GM12874 (cell line): ENCODE data around the gene BABAM1.

Experiments
- TF ChIP-seq, protein P1 (sequence below): IDR thresholded peaks from 2 replicates; pipeline ENCODE4 v1.5.1; 2011; ENCODE audit warnings: low read depth, mild to moderate bottlenecking, control low read depth, low read length, moderate library complexity; ENCODE audit not compliant: insufficient read depth

BABAM1 gene

DNA sequence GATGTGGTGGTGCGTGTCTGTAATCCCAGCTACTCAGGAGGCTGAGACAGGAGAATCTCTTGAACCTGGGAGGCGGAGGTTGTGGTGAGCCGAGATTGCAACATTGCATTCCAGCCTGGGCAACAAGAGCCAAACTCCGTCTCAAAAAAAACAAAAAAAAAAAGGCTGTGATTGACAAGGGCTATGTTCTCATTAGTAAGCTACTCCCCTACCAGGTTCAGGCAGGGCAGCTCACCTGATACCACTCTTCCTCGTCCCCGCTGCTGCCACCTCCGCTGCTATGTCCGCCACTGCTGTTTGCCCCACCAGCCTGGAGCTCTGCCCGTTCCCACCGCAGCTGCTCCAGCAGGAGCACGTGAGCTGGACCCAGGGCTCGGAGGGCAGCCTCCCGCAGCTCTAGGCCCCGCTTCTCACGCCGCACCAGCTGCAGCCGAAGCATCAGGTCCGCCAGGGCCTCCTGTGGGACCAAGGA, 12.1 kb upstream of the BABAM1 start:
- TF ChIP-seq, protein P1, sequence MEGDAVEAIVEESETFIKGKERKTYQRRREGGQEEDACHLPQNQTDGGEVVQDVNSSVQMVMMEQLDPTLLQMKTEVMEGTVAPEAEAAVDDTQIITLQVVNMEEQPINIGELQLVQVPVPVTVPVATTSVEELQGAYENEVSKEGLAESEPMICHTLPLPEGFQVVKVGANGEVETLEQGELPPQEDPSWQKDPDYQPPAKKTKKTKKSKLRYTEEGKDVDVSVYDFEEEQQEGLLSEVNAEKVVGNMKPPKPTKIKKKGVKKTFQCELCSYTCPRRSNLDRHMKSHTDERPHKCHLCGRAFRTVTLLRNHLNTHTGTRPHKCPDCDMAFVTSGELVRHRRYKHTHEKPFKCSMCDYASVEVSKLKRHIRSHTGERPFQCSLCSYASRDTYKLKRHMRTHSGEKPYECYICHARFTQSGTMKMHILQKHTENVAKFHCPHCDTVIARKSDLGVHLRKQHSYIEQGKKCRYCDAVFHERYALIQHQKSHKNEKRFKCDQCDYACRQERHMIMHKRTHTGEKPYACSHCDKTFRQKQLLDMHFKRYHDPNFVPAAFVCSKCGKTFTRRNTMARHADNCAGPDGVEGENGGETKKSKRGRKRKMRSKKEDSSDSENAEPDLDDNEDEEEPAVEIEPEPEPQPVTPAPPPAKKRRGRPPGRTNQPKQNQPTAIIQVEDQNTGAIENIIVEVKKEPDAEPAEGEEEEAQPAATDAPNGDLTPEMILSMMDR = no peak

DNA sequence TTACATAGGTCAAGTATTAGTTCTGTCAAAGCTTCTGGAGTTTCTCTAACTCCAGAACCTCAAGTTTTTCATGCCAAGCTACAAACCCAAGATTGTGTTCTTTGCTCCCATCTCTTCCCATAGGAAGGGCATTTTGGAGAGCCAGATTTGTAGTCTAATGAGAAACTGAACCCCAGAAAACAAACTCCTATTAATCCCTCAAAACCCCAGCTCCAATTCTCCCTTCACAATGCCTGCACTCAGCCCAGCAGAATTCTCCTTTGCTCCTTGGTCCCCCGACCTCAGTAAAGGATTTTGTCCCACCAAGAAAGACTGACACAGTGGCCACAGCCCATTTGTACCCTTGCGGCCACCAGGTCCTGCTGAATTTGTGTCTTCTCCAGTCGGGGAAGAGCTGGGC, 11.1 kb upstream of the BABAM1 start:
- TF ChIP-seq, protein P1 = no peak

DNA sequence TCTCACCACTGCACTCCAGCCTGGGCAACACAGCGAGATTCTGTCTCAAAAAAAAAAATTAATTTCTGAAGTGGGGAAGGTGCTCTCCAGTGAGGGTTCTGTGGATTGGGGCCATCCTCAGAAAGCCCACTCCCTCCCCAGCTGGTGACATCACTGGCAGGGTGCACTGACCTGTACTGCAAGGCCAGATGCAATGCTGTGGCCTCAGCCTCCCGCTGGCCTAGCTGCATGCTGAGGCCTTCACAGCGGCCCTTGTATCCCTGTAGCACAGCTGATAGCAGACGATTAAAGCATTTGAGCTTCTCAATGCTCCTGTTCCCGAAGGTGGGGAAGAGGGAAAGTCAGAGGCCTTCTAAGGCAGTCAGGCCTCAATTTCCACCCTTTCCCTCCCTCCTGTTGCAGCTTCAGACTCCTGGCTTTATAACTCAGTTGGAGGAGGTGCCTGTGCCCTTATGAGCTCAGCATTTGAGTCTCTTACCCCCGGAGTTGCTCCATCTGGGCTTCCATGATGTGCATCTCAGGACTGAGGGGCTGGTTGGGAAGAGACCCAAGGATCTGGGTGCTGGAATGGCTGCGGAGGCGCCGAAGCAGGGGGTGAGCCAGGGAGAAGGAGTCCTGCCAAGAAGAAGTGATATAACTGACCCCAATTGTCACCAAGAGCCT, 8.0 kb upstream of the BABAM1 start:
- TF ChIP-seq, protein P1 = no peak

DNA sequence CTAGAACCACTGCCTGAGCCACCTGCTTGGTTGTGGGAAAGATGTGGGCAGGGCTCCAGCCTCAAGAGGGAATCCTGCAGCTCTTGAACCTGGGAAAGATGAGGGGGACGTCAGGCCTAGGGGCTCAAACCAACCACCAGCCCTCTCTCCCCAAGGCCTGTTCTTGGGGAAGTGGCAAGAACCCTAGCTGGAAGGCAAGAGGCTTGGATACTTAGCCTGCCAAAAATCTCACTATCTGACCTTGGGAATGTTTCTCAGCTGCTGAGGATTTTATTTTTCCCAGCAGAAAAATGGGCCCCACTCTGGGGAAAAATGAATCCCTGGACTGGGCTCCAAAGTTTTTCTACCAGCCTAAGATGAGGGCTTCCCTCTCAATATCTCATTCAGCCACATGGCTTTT, 7.3 kb upstream of the BABAM1 start:
- TF ChIP-seq, protein P1 = no peak

DNA sequence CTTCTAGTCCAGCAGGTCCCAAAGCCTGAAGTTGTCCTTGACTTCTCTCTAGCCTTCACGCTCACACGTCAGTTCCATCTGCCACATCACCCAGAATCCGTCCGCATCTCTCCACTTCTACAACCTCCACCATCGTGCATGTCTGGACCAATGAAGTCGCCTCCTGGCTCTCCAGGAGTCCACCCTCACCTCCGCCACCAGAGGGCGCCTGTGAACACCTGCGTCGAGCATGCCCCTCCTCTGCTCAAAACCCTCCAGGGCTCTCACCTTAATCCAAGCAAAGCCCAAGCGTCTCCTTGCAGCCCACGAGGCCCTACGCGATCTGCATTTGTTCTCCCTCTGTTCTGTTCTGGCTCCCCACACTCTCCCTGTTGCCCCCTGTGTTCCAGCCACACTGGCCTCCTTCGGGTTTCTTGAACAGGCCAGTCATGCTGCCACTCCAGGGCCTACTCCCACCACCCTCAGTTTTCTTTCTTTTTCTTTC, 6.4 kb upstream of the BABAM1 start:
- TF ChIP-seq, protein P1 = peak; percentile 98

DNA sequence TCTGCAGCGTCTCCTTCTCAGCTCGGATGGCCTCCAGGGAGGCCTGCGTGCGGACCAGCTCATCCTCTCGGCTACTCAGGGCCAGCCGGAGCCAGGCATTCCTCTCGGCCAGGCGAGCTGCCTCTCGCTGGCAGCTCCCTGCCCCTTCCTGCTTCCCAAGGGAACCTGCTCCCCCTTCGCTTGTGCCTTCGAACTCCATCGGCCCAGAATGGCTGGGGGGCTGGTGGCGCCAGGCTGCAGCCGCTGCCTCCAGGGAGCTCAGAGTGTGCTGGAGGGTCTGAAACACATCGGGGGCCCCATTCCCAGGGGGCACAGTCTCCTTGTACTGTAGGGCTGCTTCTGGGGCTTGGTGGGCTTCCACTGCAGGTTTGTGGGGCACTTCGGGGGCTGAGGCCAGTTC, 4.7 kb upstream of the BABAM1 start:
- TF ChIP-seq, protein P1 = no peak

DNA sequence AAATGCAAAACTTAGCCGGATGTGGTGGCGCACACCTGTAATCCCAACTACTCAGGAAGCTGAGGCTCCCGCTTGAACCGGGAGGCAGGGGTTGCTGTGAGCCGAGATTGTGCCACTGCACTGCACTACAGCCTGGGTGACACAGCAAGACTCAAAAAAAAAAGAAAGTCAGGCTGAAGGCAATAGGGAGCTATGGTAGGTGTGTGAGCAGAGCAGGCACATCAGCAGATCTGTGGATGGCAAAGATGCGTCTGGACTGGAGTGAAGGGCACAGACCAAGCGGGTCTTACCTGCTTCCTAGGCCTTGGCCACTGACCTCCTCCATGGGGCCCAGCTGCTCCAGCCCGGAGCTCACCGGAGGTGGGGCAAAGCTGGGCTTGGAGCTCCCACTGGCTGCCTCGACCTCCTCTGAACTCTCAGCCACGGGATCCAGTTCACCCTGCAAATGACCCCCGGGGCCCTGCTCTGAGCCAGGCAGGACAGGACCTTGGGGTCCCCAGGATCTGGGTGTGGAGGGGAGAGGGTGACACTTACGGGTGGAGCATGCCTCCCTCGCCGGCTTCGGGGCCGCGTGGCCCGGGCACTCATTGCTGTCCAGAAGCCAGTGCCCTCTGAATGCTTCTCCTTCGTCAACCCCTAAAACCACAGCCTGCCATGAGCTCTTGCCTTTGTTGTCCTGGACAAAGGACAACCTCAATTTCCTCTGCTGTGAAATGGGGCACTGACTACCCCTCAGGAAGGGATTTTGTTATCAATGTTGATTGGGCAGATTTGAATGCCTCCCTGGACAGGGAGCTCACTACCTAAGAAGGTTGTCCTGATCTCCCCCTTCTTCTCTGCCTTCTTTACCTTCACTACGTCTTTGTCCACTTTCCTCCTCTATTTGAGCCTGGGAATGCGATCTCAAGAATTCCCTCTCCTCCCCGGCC, 3.3 kb upstream of the BABAM1 start:
- TF ChIP-seq, protein P1 = no peak
